Fibroblast of skin of back (primary cell): ENCODE data around the gene ATP6V1G2.
"Not testable (repeated sequence)": the region's sequence is repeated elsewhere in the genome, so short reads cannot be mapped to it uniquely, and the experiment has no call there.

ENCODE experiments used
- DNase-seq: peaks from one replicate; pipeline ENCODE4 v3.0.0-alpha.2; 2013

ATP6V1G2 gene

DNA sequence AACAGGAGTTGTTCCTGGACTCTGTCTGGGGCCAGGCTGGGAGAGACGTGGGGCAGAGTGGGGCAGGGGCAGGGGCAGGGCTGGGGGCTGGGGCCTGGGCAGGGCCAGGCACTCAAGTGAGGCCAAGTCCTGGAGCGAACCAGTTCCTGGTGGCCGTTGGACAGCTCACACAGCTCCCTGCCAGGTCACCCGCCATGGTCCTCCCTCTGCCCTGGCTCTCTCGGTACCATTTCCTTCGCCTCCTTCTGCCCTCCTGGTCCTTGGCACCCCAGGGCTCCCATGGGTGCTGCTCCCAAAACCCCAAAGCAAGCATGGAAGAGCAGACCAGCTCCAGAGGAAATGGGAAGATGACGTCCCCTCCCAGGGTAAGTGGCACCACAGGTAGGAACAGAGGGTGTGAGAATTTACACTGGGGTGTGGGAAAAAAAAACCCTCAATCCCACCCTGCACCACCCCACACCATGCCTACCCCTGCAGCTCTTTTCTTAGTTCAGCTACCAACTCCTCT is 17.5 kb downstream of the ATP6V1G2 start, which contains the start of gene MCCD1:
Gene MCCD1, plus strand, starts transcription at position 142 of the 508 bp plus-strand sequence. Its CDS starts 53 bp downstream, at position 195.
- no peak for DNase-seq

DNA sequence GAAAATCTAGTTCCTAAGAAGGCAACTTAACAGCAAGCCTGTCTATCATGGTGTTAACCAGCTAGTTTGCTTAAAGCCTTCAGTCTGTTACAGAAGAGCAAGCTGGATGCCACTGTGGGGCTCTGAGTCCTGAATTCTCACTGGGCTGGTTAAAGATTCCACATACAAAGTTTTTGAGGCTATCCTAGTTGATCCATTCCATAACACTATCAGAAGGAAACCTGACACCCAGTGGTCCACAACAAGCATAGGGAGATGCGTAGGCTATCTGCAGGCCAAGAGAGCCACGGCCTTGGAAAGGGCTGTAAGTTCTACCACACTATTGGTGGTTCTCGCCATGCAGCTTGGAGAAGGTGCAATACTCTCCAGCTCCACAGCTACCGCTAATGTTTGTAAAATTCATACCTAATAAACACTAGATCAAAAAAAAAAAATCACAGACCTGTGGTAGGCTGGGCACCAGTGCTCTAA is 18.1 kb downstream of the ATP6V1G2 start:
- no peak for DNase-seq

DNA sequence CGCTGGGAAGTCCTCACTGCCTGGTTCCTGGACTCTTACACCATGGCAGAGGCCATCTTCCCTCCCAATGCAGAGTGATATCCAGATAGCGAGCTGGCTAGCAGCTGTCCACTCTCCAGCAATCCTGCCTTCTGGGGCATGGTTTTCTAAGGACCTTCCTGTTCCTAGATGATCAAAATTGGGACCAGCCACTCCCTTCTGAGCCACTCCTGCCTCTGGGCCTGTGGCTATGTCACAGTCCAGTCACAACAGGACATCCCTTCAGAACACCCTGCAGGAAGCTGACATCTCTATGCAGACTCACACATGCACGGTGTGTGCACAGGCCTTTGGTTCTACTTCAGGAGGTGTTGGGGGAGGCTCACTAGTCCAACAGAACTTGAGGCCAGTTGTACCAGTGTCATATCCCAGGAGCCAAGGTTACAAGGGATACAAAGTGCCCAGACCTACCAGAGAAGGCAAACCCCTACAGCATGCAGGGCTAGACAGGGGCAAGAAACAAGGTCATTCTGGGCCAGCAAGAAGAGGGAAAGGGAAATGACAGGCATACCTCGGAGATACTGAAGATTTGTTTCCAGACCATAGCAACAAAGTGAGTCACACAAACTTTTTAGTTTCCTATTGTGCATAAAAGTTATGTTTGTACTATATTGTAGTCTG is 20.3 kb downstream of the ATP6V1G2 start:
- DNase-seq, result peak; percentile 68

DNA sequence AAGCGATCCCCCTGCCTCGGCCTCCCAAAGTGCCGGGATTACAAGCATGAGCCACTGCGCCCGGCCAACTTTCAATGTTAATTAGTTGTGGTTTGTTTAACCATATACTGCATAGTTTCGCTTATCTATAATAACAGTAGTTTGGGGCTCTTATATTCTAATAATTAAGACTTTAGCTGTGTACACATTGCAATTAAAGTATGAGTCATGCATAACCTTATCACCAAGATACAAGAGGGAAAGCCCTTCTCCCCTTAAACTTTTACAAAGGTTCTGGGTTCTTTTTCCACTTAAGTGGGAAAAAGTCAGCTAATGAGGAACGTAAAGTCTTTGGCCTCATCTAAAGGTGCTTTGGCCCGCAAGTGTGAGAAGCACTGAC is 20.9 kb downstream of the ATP6V1G2 start:
- DNase-seq, result no peak

GRCh38 chr6:31521835-31522234 is 24.6 kb downstream of the ATP6V1G2 start:
- DNase-seq, result no peak

- DNase-seq, result peak; percentile 40
Observed at GRCh38 chr6:31513456-31514165, 32.8 kb downstream of the ATP6V1G2 start.

DNA sequence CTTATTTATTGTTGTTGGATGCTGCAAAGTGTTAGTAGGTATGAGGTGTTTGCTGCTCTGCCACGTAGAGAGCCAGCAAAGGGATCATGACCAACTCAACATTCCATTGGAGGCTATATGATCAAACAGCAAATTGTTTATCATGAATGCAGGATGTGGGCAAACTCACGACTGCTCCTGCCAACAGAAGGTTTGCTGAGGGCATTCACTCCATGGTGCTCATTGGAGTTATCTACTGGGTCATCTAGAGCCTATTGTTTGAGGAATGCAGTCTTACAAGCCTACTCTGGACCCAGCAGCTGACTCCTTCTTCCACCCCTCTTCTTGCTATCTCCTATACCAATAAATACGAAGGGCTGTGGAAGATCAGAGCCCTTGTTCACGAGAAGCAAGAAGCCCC is 36.4 kb downstream of the ATP6V1G2 start:
- DNase-seq, result no peak

DNA sequence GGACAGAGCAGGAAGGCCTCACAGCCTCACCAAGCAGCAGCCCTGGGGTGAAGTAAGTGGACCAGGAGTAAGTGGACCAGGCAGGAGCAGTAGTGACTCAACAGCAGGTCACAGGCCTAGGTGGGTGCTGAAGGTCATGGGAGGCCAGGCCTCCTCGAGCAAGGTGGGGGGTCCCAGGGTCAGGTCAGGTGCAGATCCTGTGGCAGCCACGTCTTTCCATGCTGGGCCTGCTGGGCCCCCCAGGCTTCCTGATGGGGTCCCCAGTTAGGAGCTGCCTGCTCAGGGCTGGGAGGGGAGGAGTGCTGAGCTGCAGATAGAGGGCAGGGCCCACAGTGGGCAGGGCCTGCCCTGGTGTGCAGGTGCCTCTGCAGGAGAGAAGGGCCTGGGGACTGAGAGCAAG is 37.4 kb downstream of the ATP6V1G2 start:
- DNase-seq, result not testable (repeated sequence)

DNA sequence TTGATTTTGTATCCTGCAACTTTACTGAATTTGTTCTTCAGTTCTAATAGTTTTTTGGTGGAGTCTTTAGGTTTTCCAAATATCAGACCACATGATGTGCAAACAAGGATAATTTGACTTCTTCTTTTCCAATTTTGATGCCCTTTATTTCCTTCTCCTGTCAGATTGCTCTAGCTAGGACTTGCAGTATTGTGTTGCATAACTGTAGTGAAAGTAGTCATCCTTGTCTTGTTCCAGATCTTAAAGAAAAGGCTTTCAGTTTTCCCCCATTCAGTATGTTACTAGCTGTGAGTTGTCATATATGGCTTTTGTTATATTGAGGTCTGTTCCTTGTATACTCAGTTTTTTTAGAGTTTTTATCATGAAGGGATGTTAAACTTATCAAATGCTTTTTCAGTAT is 43.8 kb downstream of the ATP6V1G2 start:
- no peak for DNase-seq

DNA sequence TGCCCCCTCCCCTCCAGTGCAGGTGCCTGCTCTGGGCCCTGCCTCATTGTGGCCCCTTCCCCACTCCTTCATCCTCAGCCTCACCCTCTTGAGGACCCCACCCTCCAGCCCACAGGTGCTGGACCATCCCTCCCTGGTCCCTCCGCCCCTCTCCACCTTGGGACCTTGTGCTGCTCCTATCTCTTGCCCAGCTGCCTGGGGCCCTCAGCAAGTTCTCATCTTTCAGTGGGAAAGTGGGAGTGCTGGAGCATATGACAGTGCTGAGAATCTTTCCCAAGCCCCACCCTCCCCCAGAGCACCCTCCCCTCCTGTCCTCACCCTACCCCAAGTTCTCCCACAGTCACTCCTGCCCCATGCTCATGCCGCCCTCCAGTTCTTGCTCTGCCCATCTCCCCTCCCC is 46.8 kb downstream of the ATP6V1G2 start:
- DNase-seq, result not testable (repeated sequence)

- DNase-seq, result no peak
Observed at GRCh38 chr6:31498748-31499147, 47.7 kb downstream of the ATP6V1G2 start.

DNA sequence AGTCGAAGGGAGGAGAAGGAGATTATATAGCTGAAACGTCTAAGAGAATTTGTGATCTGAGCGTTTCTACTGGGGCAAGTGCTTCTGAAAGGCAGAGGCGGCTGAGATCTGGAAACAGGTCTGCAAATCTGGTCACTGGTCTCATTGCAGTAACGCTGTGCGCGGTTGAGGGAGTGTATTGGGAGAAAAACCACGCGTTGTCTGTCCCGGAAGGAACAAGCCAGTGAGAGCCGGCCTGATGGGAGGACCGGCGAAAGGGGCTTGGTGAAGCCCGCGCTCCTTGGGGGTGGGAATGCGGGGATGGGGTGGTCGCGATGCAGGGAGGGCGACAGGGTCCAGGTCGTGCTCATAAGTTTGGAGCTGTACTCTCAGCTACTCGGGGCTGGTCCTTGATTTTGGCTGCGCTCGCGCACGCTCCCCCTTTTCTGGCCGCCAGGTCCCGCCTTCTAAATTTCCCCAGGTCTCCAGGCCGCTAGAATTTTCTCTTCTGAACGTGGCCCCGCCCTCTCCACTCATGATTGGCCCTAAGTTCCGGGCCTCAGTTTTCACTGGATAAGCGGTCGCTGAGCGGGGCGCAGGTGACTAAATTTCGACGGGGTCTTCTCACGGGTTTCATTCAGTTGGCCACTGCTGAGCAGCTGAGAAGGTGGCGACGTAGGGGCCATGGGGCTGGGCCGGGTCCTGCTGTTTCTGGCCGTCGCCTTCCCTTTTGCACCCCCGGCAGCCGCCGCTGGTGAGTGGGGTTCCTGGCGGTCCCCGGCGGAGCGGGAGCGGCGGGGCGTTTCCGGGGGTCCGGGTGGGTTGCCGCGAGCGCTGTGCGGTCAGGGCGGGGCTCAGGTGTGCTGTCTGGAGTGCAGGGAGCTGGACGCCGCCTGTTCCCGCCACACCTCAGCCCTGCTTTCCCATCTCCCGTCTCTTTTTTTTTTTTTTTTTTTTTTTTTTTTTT is 48.6 kb downstream of the ATP6V1G2 start, which contains the start of gene MICB:
Gene MICB, plus strand, starts transcription at position 615 of the 946 bp plus-strand sequence. Its CDS starts 49 bp downstream, at position 664.
- peak; percentile 75 for DNase-seq

DNA sequence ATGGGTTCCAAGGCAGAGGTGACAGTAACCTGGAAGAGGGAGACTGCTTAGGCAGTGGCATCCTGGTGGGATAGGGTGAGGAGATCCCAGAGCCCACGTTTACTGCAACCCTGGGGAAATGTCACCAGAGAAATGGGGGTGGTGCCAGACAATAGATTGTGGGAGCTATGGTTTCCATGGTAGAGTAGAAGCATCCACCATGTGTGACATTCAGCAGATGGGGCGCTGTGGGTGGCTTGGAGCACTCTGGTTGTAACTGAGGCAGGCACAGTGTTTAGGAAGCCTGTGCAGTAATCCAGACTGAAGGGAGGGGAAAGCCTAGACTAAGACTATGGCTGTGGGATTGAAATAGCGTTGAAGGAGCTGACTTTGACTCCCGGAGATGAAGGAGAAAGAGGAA is 49.6 kb downstream of the ATP6V1G2 start:
- not testable (repeated sequence) for DNase-seq

- peak; percentile 83 for DNase-seq
Observed at GRCh38 chr6:31495580-31495979, 50.8 kb downstream of the ATP6V1G2 start.
